Measurements from ENCODE around the gene CPEB4.

CPEB4 gene

DNA sequence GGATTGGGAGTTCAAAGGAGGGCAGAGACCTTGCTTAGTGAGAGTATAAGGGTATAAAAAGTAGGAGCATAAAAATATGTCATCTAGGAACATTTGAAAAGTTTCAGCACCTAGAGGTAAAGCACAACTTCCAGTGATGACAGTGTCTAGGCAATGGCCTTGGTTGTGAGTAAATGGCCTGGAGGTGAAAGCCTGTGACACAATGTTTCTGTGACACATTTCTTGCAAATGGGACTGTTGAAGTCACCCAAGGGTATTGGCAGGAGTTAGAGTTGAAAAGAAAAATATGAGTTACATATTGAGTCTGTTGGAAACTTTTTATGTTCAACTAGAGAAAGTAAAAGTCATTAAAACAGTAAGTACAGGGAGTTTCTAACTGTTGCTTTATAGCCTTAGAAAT is 115.6 kb downstream of the CPEB4 start:
- no peak overlapping the region for H3K27ac ChIP-seq (ENCODE audit: low read length)
- H3K36me3 ChIP-seq (ENCODE audit: control insufficient read depth in 1 of 2, insufficient read depth in 2 of 2, low read length in 2 of 2): no peaks in the 10 kb centered on the region

GRCh38 chr5:174008922-174009321 is 120.8 kb downstream of the CPEB4 start:
- Histone ChIP-seq H3K36me3 (ENCODE audit: control insufficient read depth in 1 of 2, insufficient read depth in 2 of 2, low read length in 2 of 2) (no peaks in the 10 kb centered on the region), H3K27me3 (ENCODE audit: low read depth, low read length) (no peaks in the 10 kb centered on the region), H3K4me3 (ENCODE audit: low read depth in 1 of 2, low read length in 2 of 2) (no peak overlapping the region), H3K27ac (ENCODE audit: low read length) (no peak overlapping the region), H3K9me3 (ENCODE audit: control insufficient read depth in 1 of 2, low read length in 2 of 2) (no peaks in the 10 kb centered on the region), H3K4me1 (ENCODE audit: control insufficient read depth in 1 of 2, insufficient read depth in 2 of 2, low read length in 2 of 2) (no peaks in the 10 kb centered on the region)

More for the DNA sequence above, 115.6 kb downstream of the CPEB4 start:
- Histone ChIP-seq H3K9me3 (ENCODE audit: control insufficient read depth in 1 of 2, low read length in 2 of 2) (no peaks in the 10 kb centered on the region), H3K4me3 (ENCODE audit: low read depth in 1 of 2, low read length in 2 of 2) (no peak overlapping the region), H3K4me1 (ENCODE audit: control insufficient read depth in 1 of 2, insufficient read depth in 2 of 2, low read length in 2 of 2) (no peaks in the 10 kb centered on the region), H3K27me3 (ENCODE audit: low read depth, low read length) (no peaks in the 10 kb centered on the region)

- Histone ChIP-seq H3K9me3 (ENCODE audit: control insufficient read depth in 1 of 2, low read length in 2 of 2) (no peaks in the 10 kb centered on the region), H3K4me3 (ENCODE audit: low read depth in 1 of 2, low read length in 2 of 2) (no peak overlapping the region), H3K4me1 (ENCODE audit: control insufficient read depth in 1 of 2, insufficient read depth in 2 of 2, low read length in 2 of 2) (no peaks in the 10 kb centered on the region), H3K36me3 (ENCODE audit: control insufficient read depth in 1 of 2, insufficient read depth in 2 of 2, low read length in 2 of 2) (no peaks in the 10 kb centered on the region), H3K27ac (ENCODE audit: low read length) (no peak overlapping the region), H3K27me3 (ENCODE audit: low read depth, low read length) (no peaks in the 10 kb centered on the region)
Observed at GRCh38 chr5:174010365-174010764, 122.2 kb downstream of the CPEB4 start.

GRCh38 chr5:174011441-174011840 is 123.3 kb downstream of the CPEB4 start:
- H3K27ac ChIP-seq (ENCODE audit: low read length): no peak overlapping the region
- H3K4me3 ChIP-seq (ENCODE audit: low read depth in 1 of 2, low read length in 2 of 2): no peak overlapping the region
- H3K4me1 ChIP-seq (ENCODE audit: control insufficient read depth in 1 of 2, insufficient read depth in 2 of 2, low read length in 2 of 2): no peaks in the 10 kb centered on the region
- H3K27me3 ChIP-seq (ENCODE audit: low read depth, low read length): no peaks in the 10 kb centered on the region
- no peaks in the 10 kb centered on the region for H3K36me3 ChIP-seq (ENCODE audit: control insufficient read depth in 1 of 2, insufficient read depth in 2 of 2, low read length in 2 of 2)
- no peaks in the 10 kb centered on the region for H3K9me3 ChIP-seq (ENCODE audit: control insufficient read depth in 1 of 2, low read length in 2 of 2)
